ENCODE measurements around the gene SLC26A3.

Gene SLC26A3

GRCh38 chr7:107809179-107809578 is 6.2 kb upstream of the SLC26A3 start:
- Histone ChIP-seq H3K9ac (ENCODE audit: low read length) (no peak overlapping the region), H3K27me3 (ENCODE audit: low read length) (no peaks in the 10 kb centered on the region), H3K9me2 (replicated peaks; ENCODE audit: insufficient read depth, low read length) (no peaks in the 10 kb centered on the region), H3K9me3 (ENCODE audit: insufficient read depth, low read length) (no peaks in the 10 kb centered on the region), H3K4me3 (ENCODE audit: insufficient read depth, low read length, poor library complexity, severe bottlenecking) (no peak overlapping the region), H3K4me2 (ENCODE audit: low read depth, low read length, poor library complexity, severe bottlenecking) (no peak overlapping the region), H2AFZ (ENCODE audit: low read depth, low read length, severe bottlenecking) (no peak overlapping the region), H3K79me2 (ENCODE audit: insufficient read depth, low read length) (no peaks in the 10 kb centered on the region), H3K36me3 (ENCODE audit: low read length) (no peaks in the 10 kb centered on the region), H4K20me1 (ENCODE audit: low read depth, low read length) (no peaks in the 10 kb centered on the region), H3K27ac (ENCODE audit: low read depth, low read length) (no peak overlapping the region), H3F3A (ENCODE audit: insufficient read depth) (no peaks in the 10 kb centered on the region)
- no peak for TF ChIP-seq CTCF (IDR thresholded peaks at IDR 0.05; ENCODE audit: insufficient read depth, low read length, poor library complexity, severe bottlenecking)
- TF ChIP-seq EZH2phosphoT487 (conservative IDR thresholded peaks at IDR 0.05; ENCODE audit: low read length) = no peak

- Histone ChIP-seq H3K4me3 (ENCODE audit: insufficient read depth, low read length, poor library complexity, severe bottlenecking) (no peak overlapping the region), H3K27ac (ENCODE audit: low read depth, low read length) (no peak overlapping the region), H2AFZ (ENCODE audit: low read depth, low read length, severe bottlenecking) (no peak overlapping the region), H3K79me2 (ENCODE audit: insufficient read depth, low read length) (no peaks in the 10 kb centered on the region), H3K27me3 (ENCODE audit: low read length) (no peaks in the 10 kb centered on the region), H3K4me2 (ENCODE audit: low read depth, low read length, poor library complexity, severe bottlenecking) (no peak overlapping the region), H3K9me3 (ENCODE audit: insufficient read depth, low read length) (no peaks in the 10 kb centered on the region), H4K20me1 (ENCODE audit: low read depth, low read length) (no peaks in the 10 kb centered on the region), H3K9ac (ENCODE audit: low read length) (no peak overlapping the region), H3F3A (ENCODE audit: insufficient read depth) (no peaks in the 10 kb centered on the region), H3K9me2 (replicated peaks; ENCODE audit: insufficient read depth, low read length) (no peaks in the 10 kb centered on the region), H3K36me3 (ENCODE audit: low read length) (no peaks in the 10 kb centered on the region)
- no peak for TF ChIP-seq CTCF (IDR thresholded peaks at IDR 0.05; ENCODE audit: insufficient read depth, low read length, poor library complexity, severe bottlenecking)
- TF ChIP-seq EZH2phosphoT487 (conservative IDR thresholded peaks at IDR 0.05; ENCODE audit: low read length) = no peak
Measured at GRCh38 chr7:107799647-107800264, 3.3 kb downstream of the SLC26A3 start.

- Histone ChIP-seq H3K9me2 (replicated peaks; ENCODE audit: insufficient read depth, low read length) (no peaks in the 10 kb centered on the region), H3K36me3 (ENCODE audit: low read length) (no peaks in the 10 kb centered on the region), H4K20me1 (ENCODE audit: low read depth, low read length) (no peaks in the 10 kb centered on the region), H3K9ac (ENCODE audit: low read length) (no peak overlapping the region), H3K79me2 (ENCODE audit: insufficient read depth, low read length) (no peaks in the 10 kb centered on the region), H3K27ac (ENCODE audit: low read depth, low read length) (no peak overlapping the region), H3K9me3 (ENCODE audit: insufficient read depth, low read length) (no peaks in the 10 kb centered on the region), H3F3A (ENCODE audit: insufficient read depth) (0 out of 2 replicates have a peak, but pooled peaks cover 3% of the 10 kb centered on the region), H3K4me2 (ENCODE audit: low read depth, low read length, poor library complexity, severe bottlenecking) (no peak overlapping the region), H3K4me3 (ENCODE audit: insufficient read depth, low read length, poor library complexity, severe bottlenecking) (no peak overlapping the region), H2AFZ (ENCODE audit: low read depth, low read length, severe bottlenecking) (no peak overlapping the region), H3K27me3 (ENCODE audit: low read length) (no peaks in the 10 kb centered on the region)
- no peak for TF ChIP-seq EZH2phosphoT487 (conservative IDR thresholded peaks at IDR 0.05; ENCODE audit: low read length)
- TF ChIP-seq CTCF (IDR thresholded peaks at IDR 0.05; ENCODE audit: insufficient read depth, low read length, poor library complexity, severe bottlenecking) = no peak
Measured at GRCh38 chr7:107792364-107792763, 10.7 kb downstream of the SLC26A3 start.
